ENCODE data around the gene ANKRD33. TPM values are rescaled to one million over a fixed set of nuclear protein-coding genes. Genes with fewer than 3 reads are reported as not detected.

ANKRD33 gene
- total RNA-seq, 2 experiments from 2014 or later = not detected

Other genes with a start within 250 kb of the ANKRD33 start
- gene FIGNL2, start 39.4 kb upstream of the ANKRD33 start, total RNA-seq = under 1 TPM; 0.19 to 0.27 TPM
- not detected for gene ACVRL1, start 19.4 kb downstream of the ANKRD33 start, total RNA-seq
- 10 to 100 TPM; 10.1 to 12.7 TPM for gene ACVR1B, start 63.6 kb downstream of the ANKRD33 start, total RNA-seq
- 10 to 100 TPM in 1 of 2 experiments, 1 to 10 TPM in 1; 6.4 to 11.5 TPM for gene TAMALIN, start 118.8 kb downstream of the ANKRD33 start, total RNA-seq
- gene NR4A1, start 163.3 kb downstream of the ANKRD33 start, total RNA-seq = 10 to 100 TPM; 69.4 to 72.8 TPM
- 10 to 100 TPM; 24.0 to 30.7 TPM for gene ATG101, start 181.9 kb downstream of the ANKRD33 start, total RNA-seq
- not detected for gene SMIM41, start 191.6 kb downstream of the ANKRD33 start, total RNA-seq

Measured in activated CD4-positive, alpha-beta T cell treated with anti-CD3 and anti-CD28 coated beads for 36 hours (primary cell).